ENCODE measurements around the gene MPZ. TPM values are rescaled to one million over a fixed set of nuclear protein-coding genes. Genes with fewer than 3 reads are reported as not detected.

Gene MPZ
- total RNA-seq, 2 donors from 2014 or later: 2.7 to 2.8 TPM

DNA sequence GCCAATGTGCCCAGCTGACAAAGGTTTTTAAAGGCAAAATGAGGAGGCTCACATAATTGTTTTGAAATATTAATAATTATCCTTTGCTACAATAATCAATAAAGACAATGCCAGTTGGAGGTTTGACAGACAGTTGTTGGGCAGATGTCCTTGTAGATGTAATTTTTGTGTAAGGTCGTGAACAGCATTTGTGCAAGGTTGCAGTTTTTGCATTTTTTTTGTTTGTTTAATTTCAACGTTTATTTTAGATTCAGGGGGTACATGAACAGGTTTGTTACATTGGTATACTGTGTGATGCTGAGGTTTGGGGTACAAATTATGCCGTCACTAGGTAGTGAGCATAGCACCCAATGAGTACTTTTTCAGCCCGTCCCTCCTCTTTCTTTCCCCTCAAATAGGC is 9.3 kb downstream of the MPZ start:
- no peaks in the 10 kb centered on the region for H3K36me3 ChIP-seq
- H3K9me3 ChIP-seq: no peaks in the 10 kb centered on the region
- TF ChIP-seq, protein P1, sequence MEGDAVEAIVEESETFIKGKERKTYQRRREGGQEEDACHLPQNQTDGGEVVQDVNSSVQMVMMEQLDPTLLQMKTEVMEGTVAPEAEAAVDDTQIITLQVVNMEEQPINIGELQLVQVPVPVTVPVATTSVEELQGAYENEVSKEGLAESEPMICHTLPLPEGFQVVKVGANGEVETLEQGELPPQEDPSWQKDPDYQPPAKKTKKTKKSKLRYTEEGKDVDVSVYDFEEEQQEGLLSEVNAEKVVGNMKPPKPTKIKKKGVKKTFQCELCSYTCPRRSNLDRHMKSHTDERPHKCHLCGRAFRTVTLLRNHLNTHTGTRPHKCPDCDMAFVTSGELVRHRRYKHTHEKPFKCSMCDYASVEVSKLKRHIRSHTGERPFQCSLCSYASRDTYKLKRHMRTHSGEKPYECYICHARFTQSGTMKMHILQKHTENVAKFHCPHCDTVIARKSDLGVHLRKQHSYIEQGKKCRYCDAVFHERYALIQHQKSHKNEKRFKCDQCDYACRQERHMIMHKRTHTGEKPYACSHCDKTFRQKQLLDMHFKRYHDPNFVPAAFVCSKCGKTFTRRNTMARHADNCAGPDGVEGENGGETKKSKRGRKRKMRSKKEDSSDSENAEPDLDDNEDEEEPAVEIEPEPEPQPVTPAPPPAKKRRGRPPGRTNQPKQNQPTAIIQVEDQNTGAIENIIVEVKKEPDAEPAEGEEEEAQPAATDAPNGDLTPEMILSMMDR (IDR thresholded peaks at IDR 0.05): no peak
- H3K27ac ChIP-seq: no peak overlapping the region
- ATAC-seq (ENCODE audit: insufficient number of reproducible peaks, low FRiP score, low read depth) (no peak), DNase-seq (ENCODE audit: low spot score) (no peak)
- H3K4me1 ChIP-seq (ENCODE audit: control insufficient read depth in 1 of 2, low read depth in 2 of 2): peaks cover 7 to 13% of the 10 kb centered on the region in 2 donors
- H3K4me3 ChIP-seq: no peak overlapping the region
- H3K27me3 ChIP-seq (replicated peaks; ENCODE audit: insufficient read depth): no peaks in the 10 kb centered on the region

DNA sequence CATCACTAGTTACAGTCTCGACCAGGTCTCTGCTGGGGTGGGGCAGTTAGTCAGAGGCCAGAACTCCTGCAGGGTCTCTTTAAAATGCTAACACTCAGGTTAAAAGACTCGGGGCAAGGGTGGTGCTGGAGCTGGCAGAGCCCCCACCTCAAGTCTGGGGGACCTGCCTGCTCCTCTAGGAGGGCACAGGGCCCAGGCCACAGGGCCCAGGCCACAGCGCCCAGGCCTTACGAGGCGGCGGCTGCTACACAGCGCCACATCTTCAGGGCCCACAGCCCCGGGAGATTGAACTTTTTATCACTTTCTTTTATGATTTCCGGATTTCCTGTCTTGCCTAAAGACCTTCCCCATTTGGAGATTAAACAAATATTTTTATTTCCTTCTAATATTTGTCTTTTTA is 10.4 kb downstream of the MPZ start:
- Histone ChIP-seq H3K27ac (no peak overlapping the region), H3K36me3 (no peaks in the 10 kb centered on the region), H3K9me3 (no peaks in the 10 kb centered on the region), H3K4me1 (ENCODE audit: control insufficient read depth in 1 of 2, low read depth in 2 of 2) (peaks cover 0 to 1% of the 10 kb centered on the region in 2 donors), H3K4me3 (no peak overlapping the region), H3K27me3 (replicated peaks; ENCODE audit: insufficient read depth) (no peaks in the 10 kb centered on the region)
- no peak for ATAC-seq (ENCODE audit: insufficient number of reproducible peaks, low FRiP score, low read depth)
- TF ChIP-seq, protein P1 (IDR thresholded peaks at IDR 0.05): no peak
- no peak for DNase-seq (ENCODE audit: low spot score)

DNA sequence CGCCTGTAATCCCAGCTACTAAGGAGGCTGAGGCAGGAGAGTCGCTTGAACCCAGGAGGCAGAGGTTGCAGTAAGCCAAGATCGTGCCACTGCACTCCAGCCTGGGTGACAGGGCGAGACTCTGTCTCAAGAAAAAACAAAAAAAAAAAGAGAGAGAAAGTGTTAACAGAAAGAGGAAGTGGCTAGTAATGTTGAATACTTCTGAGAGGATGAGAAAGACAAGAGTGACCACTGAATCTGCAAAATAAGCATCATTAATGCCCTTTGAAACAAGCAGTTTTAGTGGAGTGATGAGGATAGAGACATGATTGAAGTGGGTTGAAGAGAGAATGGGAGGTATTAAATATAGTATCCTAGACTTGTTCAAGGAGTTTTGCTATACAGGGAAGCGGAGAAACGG is 11.7 kb downstream of the MPZ start:
- Histone ChIP-seq H3K27me3 (replicated peaks; ENCODE audit: insufficient read depth) (no peaks in the 10 kb centered on the region), H3K4me1 (ENCODE audit: control insufficient read depth in 1 of 2, low read depth in 2 of 2) (no peaks in the 10 kb centered on the region), H3K9me3 (no peaks in the 10 kb centered on the region), H3K36me3 (no peaks in the 10 kb centered on the region), H3K27ac (no peak overlapping the region), H3K4me3 (no peak overlapping the region)
- DNase-seq (ENCODE audit: low spot score) (no peak), ATAC-seq (ENCODE audit: insufficient number of reproducible peaks, low FRiP score, low read depth) (no peak)
- TF ChIP-seq, protein P1 (IDR thresholded peaks at IDR 0.05): no peak

DNA sequence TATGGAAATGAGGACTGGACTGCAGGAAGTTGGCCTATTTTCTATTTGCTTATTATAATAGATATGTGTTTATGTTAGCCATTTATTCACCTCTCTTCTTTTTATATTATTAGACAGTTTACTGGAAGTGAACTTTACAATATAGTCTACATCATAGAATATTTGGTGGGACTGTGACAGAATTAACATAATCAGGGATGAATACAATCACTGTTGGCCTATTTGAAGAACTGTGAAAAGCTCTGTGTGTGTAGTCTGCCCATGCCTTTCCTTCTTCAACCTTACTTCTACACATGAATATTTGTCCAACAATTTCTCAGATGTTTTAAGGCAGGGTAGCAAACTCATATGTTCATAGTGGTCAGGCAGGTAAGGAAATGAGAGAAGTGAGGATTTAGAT is 12.4 kb downstream of the MPZ start:
- TF ChIP-seq, protein P1 (IDR thresholded peaks at IDR 0.05): no peak
- H3K36me3 ChIP-seq: no peaks in the 10 kb centered on the region
- H3K9me3 ChIP-seq: no peaks in the 10 kb centered on the region
- no peak overlapping the region for H3K27ac ChIP-seq
- no peaks in the 10 kb centered on the region for H3K4me1 ChIP-seq (ENCODE audit: control insufficient read depth in 1 of 2, low read depth in 2 of 2)
- H3K4me3 ChIP-seq: no peak overlapping the region
- ATAC-seq (ENCODE audit: insufficient number of reproducible peaks, low FRiP score, low read depth) (no peak), DNase-seq (ENCODE audit: low spot score) (no peak)
- no peaks in the 10 kb centered on the region for H3K27me3 ChIP-seq (replicated peaks; ENCODE audit: insufficient read depth)

DNA sequence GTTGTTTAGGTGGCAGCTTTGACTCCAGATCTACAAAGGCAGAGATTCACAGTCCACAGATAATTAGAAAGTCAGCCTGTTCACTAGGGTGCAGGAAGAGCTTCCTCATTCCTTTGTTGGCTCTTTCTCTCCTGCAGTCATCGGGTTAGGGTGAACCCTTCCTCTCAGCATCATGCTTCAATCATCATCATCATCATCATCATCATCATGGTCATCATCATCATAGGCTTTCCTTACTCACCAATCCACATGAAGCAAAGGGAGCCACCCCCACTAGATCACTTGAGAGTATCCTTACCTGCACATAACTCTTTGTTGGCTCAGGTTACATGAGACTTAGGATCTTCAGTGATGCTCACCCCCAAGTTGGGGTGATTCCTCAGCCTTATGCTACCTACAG is 19.0 kb downstream of the MPZ start:
- H3K36me3 ChIP-seq: no peaks in the 10 kb centered on the region
- no peaks in the 10 kb centered on the region for H3K9me3 ChIP-seq
- H3K4me3 ChIP-seq: no peak overlapping the region
- H3K4me1 ChIP-seq (ENCODE audit: control insufficient read depth in 1 of 2, low read depth in 2 of 2): no peaks in the 10 kb centered on the region
- ATAC-seq (ENCODE audit: insufficient number of reproducible peaks, low FRiP score, low read depth) (no peak), DNase-seq (ENCODE audit: low spot score) (no peak)
- TF ChIP-seq, protein P1 (IDR thresholded peaks at IDR 0.05): no peak
- H3K27ac ChIP-seq: no peak overlapping the region
- no peaks in the 10 kb centered on the region for H3K27me3 ChIP-seq (replicated peaks; ENCODE audit: insufficient read depth)
